Measurements from ENCODE around the gene ZBTB9.

ZBTB9 gene

DNA sequence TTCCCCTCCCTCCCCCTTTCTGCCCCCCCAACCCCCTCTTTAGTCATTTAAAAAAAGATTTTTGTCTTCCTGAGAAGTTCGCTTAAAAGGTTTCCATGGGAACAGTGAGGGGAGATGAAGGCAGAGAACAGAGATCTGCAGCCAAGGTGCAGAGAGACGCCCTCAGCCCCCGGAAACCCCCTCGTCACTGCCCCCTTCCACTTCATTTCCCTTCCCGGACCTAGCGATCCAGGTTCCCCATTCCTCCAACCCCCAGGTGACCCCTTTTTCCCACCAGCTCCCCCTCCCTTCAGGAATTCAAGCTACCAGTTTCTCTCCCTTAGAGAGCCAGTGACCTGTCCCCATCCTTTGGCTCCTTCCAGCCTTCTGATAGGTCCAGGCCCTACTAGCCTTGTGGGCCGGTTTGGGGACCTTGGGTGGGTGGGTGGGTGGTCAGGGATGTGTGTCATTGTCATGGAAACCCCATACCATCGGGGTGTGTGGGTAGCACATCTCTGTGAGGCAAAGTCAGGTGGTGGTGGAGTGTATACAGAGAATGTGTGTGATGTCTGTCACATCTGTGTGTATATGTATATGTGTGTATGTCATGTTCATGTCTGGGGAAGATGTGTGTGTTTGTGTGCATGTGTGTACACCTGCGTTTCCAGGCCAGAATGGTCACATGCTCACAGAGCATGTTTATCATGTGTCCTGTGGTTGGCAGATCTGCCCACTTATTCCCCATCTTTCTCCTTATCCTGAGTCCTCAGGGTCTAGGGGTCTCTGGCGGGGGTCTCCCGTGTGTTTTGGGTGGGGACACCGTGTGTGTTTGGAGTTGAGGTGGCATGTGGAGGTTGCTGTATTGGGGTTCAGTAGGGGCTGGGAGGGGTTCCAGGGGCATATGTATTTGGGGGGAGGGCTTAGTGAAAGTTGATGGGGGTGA is 27.5 kb upstream of the ZBTB9 start:
- peaks cover 66% of the 10 kb centered on the region for H3K4me1 Mint-ChIP-seq (ENCODE audit: low read depth)
- H3K27ac Mint-ChIP-seq = peak overlapping the region; percentile 95
- H3K9me3 Mint-ChIP-seq = no peaks in the 10 kb centered on the region
- peaks cover 15% of the 10 kb centered on the region for H3K36me3 Mint-ChIP-seq (ENCODE audit: low read depth)
- H3K4me3 Mint-ChIP-seq = peak overlapping the region; percentile 94
- no peaks in the 10 kb centered on the region for H3K27me3 Mint-ChIP-seq (ENCODE audit: low read depth)

GRCh38 chr6:33427585-33428223 is 26.7 kb upstream of the ZBTB9 start:
- H3K27me3 Mint-ChIP-seq (ENCODE audit: low read depth) = no peaks in the 10 kb centered on the region
- no peaks in the 10 kb centered on the region for H3K9me3 Mint-ChIP-seq
- H3K4me3 Mint-ChIP-seq = peak overlapping the region; percentile 94
- H3K4me1 Mint-ChIP-seq (ENCODE audit: low read depth) = peaks cover 70% of the 10 kb centered on the region
- peaks cover 16% of the 10 kb centered on the region for H3K36me3 Mint-ChIP-seq (ENCODE audit: low read depth)
- peak overlapping the region; percentile 95 for H3K27ac Mint-ChIP-seq

GRCh38 chr6:33428224-33428965 is 26.0 kb upstream of the ZBTB9 start:
- H3K36me3 Mint-ChIP-seq (ENCODE audit: low read depth) = peaks cover 16% of the 10 kb centered on the region
- H3K27me3 Mint-ChIP-seq (ENCODE audit: low read depth) = no peaks in the 10 kb centered on the region
- H3K27ac Mint-ChIP-seq = peak overlapping the region; percentile 46
- H3K9me3 Mint-ChIP-seq = no peaks in the 10 kb centered on the region
- H3K4me3 Mint-ChIP-seq = peak overlapping the region; percentile 82
- H3K4me1 Mint-ChIP-seq (ENCODE audit: low read depth) = peaks cover 71% of the 10 kb centered on the region

- peak overlapping the region; percentile 46 for H3K27ac Mint-ChIP-seq
- H3K27me3 Mint-ChIP-seq (ENCODE audit: low read depth) = no peaks in the 10 kb centered on the region
- H3K4me1 Mint-ChIP-seq (ENCODE audit: low read depth) = peaks cover 63% of the 10 kb centered on the region
- peak overlapping the region; percentile 82 for H3K4me3 Mint-ChIP-seq
- H3K36me3 Mint-ChIP-seq (ENCODE audit: low read depth) = peaks cover 10% of the 10 kb centered on the region
- no peaks in the 10 kb centered on the region for H3K9me3 Mint-ChIP-seq
Measured at GRCh38 chr6:33428966-33429749, 25.2 kb upstream of the ZBTB9 start.

GRCh38 chr6:33429750-33430052 is 24.7 kb upstream of the ZBTB9 start:
- Mint-ChIP-seq H3K4me3 (peak overlapping the region; percentile 82), H3K27me3 (ENCODE audit: low read depth) (no peaks in the 10 kb centered on the region), H3K4me1 (ENCODE audit: low read depth) (peaks cover 58% of the 10 kb centered on the region), H3K36me3 (ENCODE audit: low read depth) (peaks cover 6% of the 10 kb centered on the region), H3K27ac (peak overlapping the region; percentile 46), H3K9me3 (no peaks in the 10 kb centered on the region)

DNA sequence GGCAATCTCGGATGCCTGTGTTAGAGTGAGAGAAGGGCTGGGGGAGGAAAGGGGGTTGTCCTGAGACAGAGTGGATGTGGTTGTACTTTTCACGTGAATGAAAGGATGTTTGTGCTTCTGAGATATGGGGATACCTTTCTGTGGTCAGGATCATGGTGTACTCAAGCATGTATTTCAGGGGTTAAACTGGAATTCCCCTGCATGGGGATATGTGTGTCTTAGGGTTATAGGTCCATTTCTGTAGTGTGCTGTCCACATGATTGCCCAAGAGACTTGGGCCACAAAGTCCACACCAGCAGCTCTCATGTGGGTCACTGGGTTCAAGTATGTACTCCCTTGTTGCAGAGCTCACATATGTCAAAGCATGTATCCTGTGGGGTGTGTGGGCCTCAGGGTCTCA is 24.0 kb upstream of the ZBTB9 start:
- H3K27me3 Mint-ChIP-seq (ENCODE audit: low read depth) = no peaks in the 10 kb centered on the region
- peak overlapping the region; percentile 46 for H3K27ac Mint-ChIP-seq
- H3K4me3 Mint-ChIP-seq = peak overlapping the region; percentile 82
- H3K36me3 Mint-ChIP-seq (ENCODE audit: low read depth) = peaks cover 8% of the 10 kb centered on the region
- H3K9me3 Mint-ChIP-seq = no peaks in the 10 kb centered on the region
- H3K4me1 Mint-ChIP-seq (ENCODE audit: low read depth) = peaks cover 51% of the 10 kb centered on the region

- H3K36me3 Mint-ChIP-seq (ENCODE audit: low read depth) = peaks cover 13% of the 10 kb centered on the region
- H3K27ac Mint-ChIP-seq = peak overlapping the region; percentile 46
- no peaks in the 10 kb centered on the region for H3K9me3 Mint-ChIP-seq
- peaks cover 49% of the 10 kb centered on the region for H3K4me1 Mint-ChIP-seq (ENCODE audit: low read depth)
- peak overlapping the region; percentile 82 for H3K4me3 Mint-ChIP-seq
- H3K27me3 Mint-ChIP-seq (ENCODE audit: low read depth) = no peaks in the 10 kb centered on the region
Measured at GRCh38 chr6:33430991-33431879, 23.1 kb upstream of the ZBTB9 start.

- Mint-ChIP-seq H3K9me3 (no peaks in the 10 kb centered on the region), H3K36me3 (ENCODE audit: low read depth) (peaks cover 15% of the 10 kb centered on the region), H3K4me1 (ENCODE audit: low read depth) (peaks cover 46% of the 10 kb centered on the region), H3K4me3 (no peak overlapping the region), H3K27ac (no peak overlapping the region), H3K27me3 (ENCODE audit: low read depth) (no peaks in the 10 kb centered on the region)
Measured at GRCh38 chr6:33431880-33432541, 22.4 kb upstream of the ZBTB9 start.

GRCh38 chr6:33432546-33432945 is 21.8 kb upstream of the ZBTB9 start:
- Mint-ChIP-seq H3K4me1 (ENCODE audit: low read depth) (peaks cover 41% of the 10 kb centered on the region), H3K36me3 (ENCODE audit: low read depth) (peaks cover 19% of the 10 kb centered on the region), H3K4me3 (no peak overlapping the region), H3K9me3 (no peaks in the 10 kb centered on the region), H3K27me3 (ENCODE audit: low read depth) (no peaks in the 10 kb centered on the region), H3K27ac (no peak overlapping the region)

GRCh38 chr6:33433001-33433543 is 21.3 kb upstream of the ZBTB9 start:
- no peaks in the 10 kb centered on the region for H3K27me3 Mint-ChIP-seq (ENCODE audit: low read depth)
- H3K27ac Mint-ChIP-seq = no peak overlapping the region
- no peak overlapping the region for H3K4me3 Mint-ChIP-seq
- no peaks in the 10 kb centered on the region for H3K9me3 Mint-ChIP-seq
- peaks cover 40% of the 10 kb centered on the region for H3K4me1 Mint-ChIP-seq (ENCODE audit: low read depth)
- H3K36me3 Mint-ChIP-seq (ENCODE audit: low read depth) = peaks cover 20% of the 10 kb centered on the region

- Mint-ChIP-seq H3K4me1 (ENCODE audit: low read depth) (peaks cover 36% of the 10 kb centered on the region), H3K27me3 (ENCODE audit: low read depth) (no peaks in the 10 kb centered on the region), H3K9me3 (no peaks in the 10 kb centered on the region), H3K36me3 (ENCODE audit: low read depth) (peaks cover 25% of the 10 kb centered on the region), H3K27ac (no peak overlapping the region), H3K4me3 (no peak overlapping the region)
Measured at GRCh38 chr6:33433544-33434191, 20.7 kb upstream of the ZBTB9 start.

DNA sequence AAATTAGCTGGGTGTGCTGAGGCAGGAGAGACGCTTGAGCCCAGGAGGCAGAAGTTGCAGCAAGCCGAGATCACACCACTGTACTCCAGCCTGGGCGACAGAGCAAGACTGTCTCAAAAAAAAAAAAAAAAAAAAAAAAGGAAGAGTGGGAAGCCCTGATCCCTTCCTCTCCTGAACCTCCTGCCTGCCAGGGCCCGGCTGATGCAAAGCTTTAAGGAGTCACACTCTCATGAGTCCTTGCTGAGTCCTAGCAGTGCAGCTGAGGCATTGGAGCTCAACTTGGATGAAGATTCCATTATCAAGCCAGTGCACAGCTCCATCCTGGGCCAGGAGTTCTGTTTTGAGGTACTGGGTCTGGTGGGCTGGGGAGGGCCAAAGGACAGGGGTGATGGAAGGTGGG is 19.4 kb upstream of the ZBTB9 start:
- peaks cover 31% of the 10 kb centered on the region for H3K36me3 Mint-ChIP-seq (ENCODE audit: low read depth)
- no peak overlapping the region for H3K4me3 Mint-ChIP-seq
- H3K4me1 Mint-ChIP-seq (ENCODE audit: low read depth) = peaks cover 23% of the 10 kb centered on the region
- no peak overlapping the region for H3K27ac Mint-ChIP-seq
- H3K27me3 Mint-ChIP-seq (ENCODE audit: low read depth) = no peaks in the 10 kb centered on the region
- no peaks in the 10 kb centered on the region for H3K9me3 Mint-ChIP-seq
